HepG2 (cell line): ENCODE results near the gene THADA. TPM values are rescaled to one million over a fixed set of nuclear protein-coding genes. Genes with fewer than 3 reads are reported as not detected.

Source experiments
- ARNTL ChIP-seq: sonication (generic); formaldehyde crosslinking; IDR thresholded peaks from 2 replicates; pipeline ENCODE4 v1.4.0; 2020; ENCODE audit warnings: mild to moderate bottlenecking, missing genetic modification reagents
- ATAD3A ChIP-seq: sonication (generic); formaldehyde crosslinking; IDR thresholded peaks from 2 replicates; pipeline ENCODE4 v1.4.0; 2020; ENCODE audit warnings: missing genetic modification reagents
- BRCA1 ChIP-seq: sonication (generic); formaldehyde crosslinking; IDR thresholded peaks from 2 replicates; pipeline ENCODE4 v1.4.0; 2020; ENCODE audit warnings: missing genetic modification reagents
- CEBPG ChIP-seq: IDR thresholded peaks from 2 replicates; pipeline ENCODE4 v1.6.1; 2016
- DPF2 ChIP-seq: sonication (generic); formaldehyde crosslinking; IDR thresholded peaks from 2 replicates; pipeline ENCODE4 v1.4.0; 2020; ENCODE audit warnings: mild to moderate bottlenecking, low read depth, missing genetic modification reagents, borderline replicate concordance
- EZH2 ChIP-seq: conservative IDR thresholded peaks from 2 replicates; pipeline ENCODE4 v1.6.1; 2012; ENCODE audit warnings: mild to moderate bottlenecking, low read depth, low read length, moderate library complexity
- HES4 ChIP-seq: sonication (generic); formaldehyde crosslinking; IDR thresholded peaks from 2 replicates; pipeline ENCODE4 v1.9.0; 2021; ENCODE audit warnings: mild to moderate bottlenecking, missing genetic modification reagents, borderline replicate concordance
- HMG20B ChIP-seq: conservative IDR thresholded peaks from 2 replicates; pipeline ENCODE4 v1.6.1; 2016; ENCODE audit warnings: missing genetic modification reagents, missing compliant biosample characterization
- HOXA5 ChIP-seq: sonication (generic); formaldehyde crosslinking; IDR thresholded peaks from 2 replicates; pipeline ENCODE4 v1.4.0; 2020; ENCODE audit warnings: missing genetic modification reagents
- HOXA7 ChIP-seq: sonication (generic); formaldehyde crosslinking; IDR thresholded peaks from 2 replicates; pipeline ENCODE4 v1.8.1; 2022; ENCODE audit warnings: mild to moderate bottlenecking, missing genetic modification reagents, moderate library complexity
- JDP2 ChIP-seq: sonication (generic); formaldehyde crosslinking; IDR thresholded peaks from 2 replicates; pipeline ENCODE4 v1.8.1; 2022; ENCODE audit warnings: missing genetic modification reagents, borderline replicate concordance
- JUNB ChIP-seq: sonication (generic); formaldehyde crosslinking; IDR thresholded peaks from 2 replicates; pipeline ENCODE4 v1.8.0; 2022; ENCODE audit warnings: missing genetic modification reagents, mild to moderate bottlenecking, borderline replicate concordance
- KLF13 ChIP-seq: sonication (generic); formaldehyde crosslinking; IDR thresholded peaks from 2 replicates; pipeline ENCODE4 v1.4.0; 2020; ENCODE audit warnings: mild to moderate bottlenecking, missing genetic modification reagents
- NR2F6 ChIP-seq, 2 experiments: IDR thresholded peaks; 2 replicates each; pipeline ENCODE4 v1.6.1; 2016; ENCODE audit warnings: antibody characterized with exemption in 1 of 2, mild to moderate bottlenecking in 1 of 2
- PAWR ChIP-seq: sonication (generic); formaldehyde crosslinking; IDR thresholded peaks from 2 replicates; pipeline ENCODE4 v1.4.0; 2020; ENCODE audit warnings: missing genetic modification reagents, mild to moderate bottlenecking, borderline replicate concordance
- PHB2 ChIP-seq: fragments of 450-650 bp; IDR thresholded peaks from 2 replicates; pipeline ENCODE4 v1.6.1; 2018; ENCODE audit not compliant: partially characterized antibody
- SRF ChIP-seq: IDR thresholded peaks from 2 replicates; pipeline ENCODE4 v1.6.1; 2011; ENCODE audit warnings: mild to moderate bottlenecking, low read depth, low read length, moderate library complexity
- TAF15 ChIP-seq: fragments of 200-400 bp; formaldehyde crosslinking; IDR thresholded peaks from one replicate; pipeline ENCODE4 v1.6.1; 2018; ENCODE audit warnings: mild to moderate bottlenecking, low read depth, low read length; ENCODE audit not compliant: poor library complexity, severe bottlenecking
- ZNF124 ChIP-seq: sonication (generic); formaldehyde crosslinking; IDR thresholded peaks from 2 replicates; pipeline ENCODE4 v1.4.0; 2020; ENCODE audit warnings: missing genetic modification reagents
- ZNF558 ChIP-seq: sonication (generic); formaldehyde crosslinking; IDR thresholded peaks from 2 replicates; pipeline ENCODE4 v1.9.0; 2022; ENCODE audit warnings: mild to moderate bottlenecking, missing genetic modification reagents, borderline replicate concordance
- ZNF605 ChIP-seq: sonication (generic); formaldehyde crosslinking; IDR thresholded peaks from 2 replicates; pipeline ENCODE4 v1.8.0; 2022; ENCODE audit warnings: mild to moderate bottlenecking, missing genetic modification reagents
- polyA plus RNA-seq, 8 experiments: library from polyadenylated mRNA; depleted of rRNA in 3 of 8; stranded (reverse) in 7 of 8; unstranded in 1 of 8; fragments of >200 nt; fragmentation: Illumina TruSeq in 4 of 8; extraction: Trizol in 4 of 8; gene quantifications; 2 replicates each; pipeline versions ENCODE4 v1.2.1 to v1.2.3, GENCODE V29; 2011 to 2016; ENCODE audit warnings: low read depth in 4 of 8, missing spikeins in 1 of 8, mixed read lengths in 1 of 8; ENCODE audit not compliant: insufficient read depth in 1 of 8
- total RNA-seq, 5 experiments: library from RNA; depleted of rRNA; stranded (reverse); fragments of >200 nt; fragmentation: Illumina TruSeq; extraction: Trizol; gene quantifications; 2 replicates each; pipeline ENCODE4 v1.2.3, GENCODE V29; 2016; ENCODE audit warnings: low read depth in 1 of 5
- TF ChIP-seq, protein P1 (sequence below): sonication (generic); formaldehyde crosslinking; IDR thresholded peaks from 2 replicates; pipeline ENCODE4 v1.5.0; 2020; ENCODE audit warnings: mild to moderate bottlenecking, missing genetic modification reagents, moderate library complexity
- TF ChIP-seq, protein P2 (sequence below): sonication (generic); formaldehyde crosslinking; IDR thresholded peaks from 2 replicates; pipeline ENCODE4 v1.5.0; 2020; ENCODE audit warnings: missing genetic modification reagents
- TF ChIP-seq, protein P3 (sequence below): sonication (generic); formaldehyde crosslinking; IDR thresholded peaks from 2 replicates; pipeline ENCODE4 v1.8.1; 2023; ENCODE audit warnings: mild to moderate bottlenecking, moderate library complexity, missing genetic modification reagents
- TF ChIP-seq, protein P4 (sequence below): sonication (generic); formaldehyde crosslinking; IDR thresholded peaks from 2 replicates; pipeline ENCODE4 v1.5.1; 2020; ENCODE audit warnings: missing genetic modification reagents, mild to moderate bottlenecking, borderline replicate concordance

The THADA gene
- total and polyA plus RNA-seq, 2 of the 13 experiments (the other 11 are each of a cell fraction or from before 2014, with no cell fraction given), result 12.7 to 21.7 TPM

DNA sequence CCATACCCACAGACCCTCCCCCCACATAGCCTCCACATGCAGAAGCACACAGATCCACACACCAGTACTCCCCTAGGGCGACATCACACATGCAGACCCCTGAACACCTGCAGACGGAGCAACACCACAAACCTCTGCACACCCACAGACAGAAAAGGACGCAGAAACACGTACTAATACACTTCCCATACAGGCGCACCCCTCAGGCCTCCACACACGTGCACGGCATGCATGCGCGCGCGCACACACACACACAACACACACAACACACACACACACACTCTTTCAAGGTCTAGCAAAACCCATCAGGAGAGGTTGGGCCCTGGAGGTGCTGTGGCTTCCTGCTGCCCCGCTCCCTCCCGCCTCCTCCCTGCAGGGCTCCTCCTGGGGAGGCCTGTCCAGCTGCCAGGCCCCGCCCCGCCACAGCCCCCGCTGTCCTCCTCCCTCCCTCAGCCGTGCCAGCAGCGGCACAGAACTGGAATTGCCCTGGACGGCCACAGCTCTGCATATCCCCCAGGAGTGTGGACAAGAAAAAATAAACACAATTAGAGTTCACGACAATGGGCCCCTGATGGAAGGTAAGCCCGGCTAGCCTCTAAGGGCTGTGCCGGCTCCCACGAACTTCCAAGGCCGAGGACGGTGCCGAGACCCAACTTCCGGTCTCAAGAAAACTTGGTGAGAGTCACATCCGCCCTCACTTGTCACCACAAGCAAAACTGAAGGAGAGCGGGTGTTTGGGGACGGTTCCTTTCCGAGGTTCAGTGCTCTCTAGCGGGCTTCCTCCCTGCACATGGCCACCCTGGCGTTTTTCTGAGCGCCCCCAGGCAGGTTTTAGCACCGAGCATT, 376.2 kb downstream of the THADA start (continued):
- TF ChIP-seq HOXA7 (CRISPR knock-in tag) (peak; percentile 80; the same call in 1 of the 2 replicates), HOXA5 (CRISPR knock-in tag) (peak; percentile 94), ATAD3A (CRISPR knock-in tag) (no peak), JUNB (CRISPR knock-in tag) (peak; percentile 13; the same call in 1 of the 2 replicates), NR2F6 (IDR thresholded peaks at IDR 0.05) (peak; percentile 43; the same call in 1 of the 2 replicates), NR2F6 (CRISPR knock-in tag; IDR thresholded peaks at IDR 0.05) (0 out of 2 replicates have a peak, but pooled peaks have one; percentile 21), HES4 (CRISPR knock-in tag) (peak; percentile 89), ZNF605 (CRISPR knock-in tag) (peak; percentile 97), BRCA1 (CRISPR knock-in tag) (no peak), EZH2 (no peak), CEBPG (CRISPR knock-in tag) (no peak), ZNF124 (no peak), PAWR (no peak), JDP2 (no peak; the same call in 1 of the 2 replicates), SRF (no peak), PHB2 (no peak), HMG20B (no peak), DPF2 (peak; percentile 46; the same call in 1 of the 2 replicates), TAF15 (peak; percentile 47), ZNF558 (CRISPR knock-in tag) (no peak; the same call in 1 of the 2 replicates), ARNTL (CRISPR knock-in tag) (peak; percentile 32), KLF13 (CRISPR knock-in tag) (peak; percentile 51; the same call in 1 of the 2 replicates)
- TF ChIP-seq, protein P1, sequence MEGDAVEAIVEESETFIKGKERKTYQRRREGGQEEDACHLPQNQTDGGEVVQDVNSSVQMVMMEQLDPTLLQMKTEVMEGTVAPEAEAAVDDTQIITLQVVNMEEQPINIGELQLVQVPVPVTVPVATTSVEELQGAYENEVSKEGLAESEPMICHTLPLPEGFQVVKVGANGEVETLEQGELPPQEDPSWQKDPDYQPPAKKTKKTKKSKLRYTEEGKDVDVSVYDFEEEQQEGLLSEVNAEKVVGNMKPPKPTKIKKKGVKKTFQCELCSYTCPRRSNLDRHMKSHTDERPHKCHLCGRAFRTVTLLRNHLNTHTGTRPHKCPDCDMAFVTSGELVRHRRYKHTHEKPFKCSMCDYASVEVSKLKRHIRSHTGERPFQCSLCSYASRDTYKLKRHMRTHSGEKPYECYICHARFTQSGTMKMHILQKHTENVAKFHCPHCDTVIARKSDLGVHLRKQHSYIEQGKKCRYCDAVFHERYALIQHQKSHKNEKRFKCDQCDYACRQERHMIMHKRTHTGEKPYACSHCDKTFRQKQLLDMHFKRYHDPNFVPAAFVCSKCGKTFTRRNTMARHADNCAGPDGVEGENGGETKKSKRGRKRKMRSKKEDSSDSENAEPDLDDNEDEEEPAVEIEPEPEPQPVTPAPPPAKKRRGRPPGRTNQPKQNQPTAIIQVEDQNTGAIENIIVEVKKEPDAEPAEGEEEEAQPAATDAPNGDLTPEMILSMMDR (CRISPR knock-in tag), result peak; percentile 22
- TF ChIP-seq, protein P2, sequence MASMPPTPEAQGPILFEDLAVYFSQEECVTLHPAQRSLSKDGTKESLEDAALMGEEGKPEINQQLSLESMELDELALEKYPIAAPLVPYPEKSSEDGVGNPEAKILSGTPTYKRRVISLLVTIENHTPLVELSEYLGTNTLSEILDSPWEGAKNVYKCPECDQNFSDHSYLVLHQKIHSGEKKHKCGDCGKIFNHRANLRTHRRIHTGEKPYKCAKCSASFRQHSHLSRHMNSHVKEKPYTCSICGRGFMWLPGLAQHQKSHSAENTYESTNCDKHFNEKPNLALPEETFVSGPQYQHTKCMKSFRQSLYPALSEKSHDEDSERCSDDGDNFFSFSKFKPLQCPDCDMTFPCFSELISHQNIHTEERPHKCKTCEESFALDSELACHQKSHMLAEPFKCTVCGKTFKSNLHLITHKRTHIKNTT, result no peak
- TF ChIP-seq, protein P3, sequence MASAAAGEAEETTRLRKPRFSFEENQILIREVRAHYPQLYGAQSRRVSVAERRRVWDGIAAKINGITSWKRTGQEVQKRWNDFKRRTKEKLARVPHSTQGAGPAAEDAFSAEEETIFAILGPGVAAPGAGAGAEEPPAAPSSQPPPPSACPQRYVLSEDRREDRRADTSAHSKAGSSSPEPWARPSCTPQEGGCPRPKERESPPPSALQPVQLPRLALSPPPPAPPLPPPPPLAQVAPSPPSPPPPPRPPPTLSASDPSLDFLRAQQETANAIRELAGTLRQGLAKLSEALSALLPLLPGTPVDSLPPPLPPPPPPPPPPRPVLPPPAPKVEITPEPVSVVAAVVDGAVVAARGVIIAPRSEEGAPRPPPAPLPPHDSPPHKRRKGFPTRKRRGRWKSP (CRISPR knock-in tag), result peak; percentile 84
- TF ChIP-seq, protein P4, sequence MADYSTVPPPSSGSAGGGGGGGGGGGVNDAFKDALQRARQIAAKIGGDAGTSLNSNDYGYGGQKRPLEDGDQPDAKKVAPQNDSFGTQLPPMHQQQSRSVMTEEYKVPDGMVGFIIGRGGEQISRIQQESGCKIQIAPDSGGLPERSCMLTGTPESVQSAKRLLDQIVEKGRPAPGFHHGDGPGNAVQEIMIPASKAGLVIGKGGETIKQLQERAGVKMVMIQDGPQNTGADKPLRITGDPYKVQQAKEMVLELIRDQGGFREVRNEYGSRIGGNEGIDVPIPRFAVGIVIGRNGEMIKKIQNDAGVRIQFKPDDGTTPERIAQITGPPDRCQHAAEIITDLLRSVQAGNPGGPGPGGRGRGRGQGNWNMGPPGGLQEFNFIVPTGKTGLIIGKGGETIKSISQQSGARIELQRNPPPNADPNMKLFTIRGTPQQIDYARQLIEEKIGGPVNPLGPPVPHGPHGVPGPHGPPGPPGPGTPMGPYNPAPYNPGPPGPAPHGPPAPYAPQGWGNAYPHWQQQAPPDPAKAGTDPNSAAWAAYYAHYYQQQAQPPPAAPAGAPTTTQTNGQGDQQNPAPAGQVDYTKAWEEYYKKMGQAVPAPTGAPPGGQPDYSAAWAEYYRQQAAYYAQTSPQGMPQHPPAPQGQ (CRISPR knock-in tag), result no peak
